ENCODE results near the gene USP53. TPM values are rescaled to one million over a fixed set of nuclear protein-coding genes. Genes with fewer than 3 reads are reported as not detected.
A peak's percentile ranks its signal among the peaks of the same experiment; 100 is the strongest.

Gene USP53
- total and polyA plus RNA-seq, 2 experiments from 2014 or later: 17.1 to 27.7 TPM

GRCh38 chr4:119315036-119315435, 102.5 kb downstream of the USP53 start:
- Mint-ChIP-seq H3K27ac (no peak overlapping the region), H3K4me1 (peaks cover 10% of the 10 kb centered on the region), H3K36me3 (ENCODE audit: low read depth) (no peaks in the 10 kb centered on the region), H3K27me3 (ENCODE audit: insufficient read depth, low read depth, poor library complexity) (no peaks in the 10 kb centered on the region), H3K4me3 (no peak overlapping the region), H3K9me3 (no peaks in the 10 kb centered on the region)
- DNase-seq (ENCODE audit: low spot score) (no peak), ATAC-seq (peak; percentile 34)
- Histone ChIP-seq H3K4me3 (no peak overlapping the region), H3K27me3 (ENCODE audit: insufficient read depth) (no peaks in the 10 kb centered on the region), H3K27ac (ENCODE audit: low read depth) (no peak overlapping the region), H3K79me2 (replicated peaks; ENCODE audit: insufficient read depth) (no peaks in the 10 kb centered on the region), H2AFZ (no peak overlapping the region), H3K9me2 (ENCODE audit: insufficient read depth) (no peaks in the 10 kb centered on the region), H3F3A (replicated peaks; ENCODE audit: low read depth) (no peaks in the 10 kb centered on the region), H3K4me2 (peak overlapping the region; percentile 41), H3K36me3 (ENCODE audit: insufficient read depth) (no peaks in the 10 kb centered on the region), H3K4me1 (ENCODE audit: insufficient read depth) (0 out of 2 replicates have a peak, but pooled peaks cover 5% of the 10 kb centered on the region), H4K20me1 (replicated peaks; ENCODE audit: insufficient read depth) (no peaks in the 10 kb centered on the region)
- TF ChIP-seq ZNF331 (CRISPR knock-in tag; IDR thresholded peaks at IDR 0.05; ENCODE audit: low read depth) (no peak), NANOG (IDR thresholded peaks at IDR 0.05; ENCODE audit: borderline replicate concordance) (no peak)

GRCh38 chr4:119317990-119318389, 105.5 kb downstream of the USP53 start:
- Mint-ChIP-seq H3K4me1 (peaks cover 10% of the 10 kb centered on the region), H3K36me3 (ENCODE audit: low read depth) (no peaks in the 10 kb centered on the region), H3K27ac (no peak overlapping the region), H3K4me3 (no peak overlapping the region), H3K27me3 (ENCODE audit: insufficient read depth, low read depth, poor library complexity) (no peaks in the 10 kb centered on the region), H3K9me3 (no peaks in the 10 kb centered on the region)
- no peaks in the 10 kb centered on the region for H3K79me2 ChIP-seq (replicated peaks; ENCODE audit: insufficient read depth)
- H3K27me3 ChIP-seq (ENCODE audit: insufficient read depth): no peaks in the 10 kb centered on the region
- no peak for ATAC-seq
- no peaks in the 10 kb centered on the region for H3K36me3 ChIP-seq (ENCODE audit: insufficient read depth)
- no peak overlapping the region for H2AFZ ChIP-seq
- H4K20me1 ChIP-seq (replicated peaks; ENCODE audit: insufficient read depth): no peaks in the 10 kb centered on the region
- H3K4me2 ChIP-seq: no peak overlapping the region
- DNase-seq (ENCODE audit: low spot score): no peak
- no peak overlapping the region for H3K4me3 ChIP-seq
- H3K4me1 ChIP-seq (ENCODE audit: insufficient read depth): 0 out of 2 replicates have a peak, but pooled peaks cover 5% of the 10 kb centered on the region
- H3K9me2 ChIP-seq (ENCODE audit: insufficient read depth): no peaks in the 10 kb centered on the region
- TF ChIP-seq CTCF (conservative IDR thresholded peaks at IDR 0.05; ENCODE audit: low read depth in 2 of 2) (no peak), ETS1 (IDR thresholded peaks at IDR 0.05) (no peak), EZH2 (IDR thresholded peaks at IDR 0.05; ENCODE audit: low read depth, unreplicated experiment) (no peak), ZNF462 (CRISPR knock-in tag; IDR thresholded peaks at IDR 0.05) (no peak), POLR2AphosphoS5 (IDR thresholded peaks at IDR 0.05; ENCODE audit: low read depth) (no peak), JUNB (IDR thresholded peaks at IDR 0.05; ENCODE audit: unreplicated experiment) (no peak), STAT1 (IDR thresholded peaks at IDR 0.05; ENCODE audit: unreplicated experiment) (no peak), ZNF331 (CRISPR knock-in tag; IDR thresholded peaks at IDR 0.05; ENCODE audit: low read depth) (no peak)
- no peaks in the 10 kb centered on the region for H3F3A ChIP-seq (replicated peaks; ENCODE audit: low read depth)
- H3K27ac ChIP-seq (ENCODE audit: low read depth): no peak overlapping the region

All from GM23338 (cell line).